HCT116 (cell line): Measurements from ENCODE around the gene NEK11. TPM values are rescaled to one million over a fixed set of nuclear protein-coding genes. Genes with fewer than 3 reads are reported as not detected.

Experiments used
- ATAC-seq: fragments of 200-7000 bp; cut with Tn5 transposase; 2 replicates; pipeline ENCODE4 v1.9.1; 2020; ENCODE audit warnings: mild to moderate bottlenecking, moderate library complexity
- Bru-seq: library from RNA; stranded (reverse); fragments of 400-500 nt; gene quantifications from one replicate; lab custom pipeline; 2021; lab: Mats Ljungman, UMichigan
- BruChase-seq, 2 experiments: library from RNA; stranded (reverse); fragments of 400-500 nt; gene quantifications; one replicate each; lab custom pipeline; 2021; lab: Mats Ljungman, UMichigan
- BruUV-seq: library from RNA; stranded (reverse); fragments of 400-500 nt; replicated peaks from 2 replicates; lab custom pipeline; 2021; lab: Mats Ljungman, UMichigan
- CTCF ChIA-PET: fragments of 300-600 bp; sonication (Branson Sonifier 250); formaldehyde crosslinking; loops from one replicate; lab custom pipeline; 2021; ENCODE audit warnings: antibody characterized with exemption; lab: Charles Lee
- POLR2A ChIA-PET: fragments of 300-600, 350-600 bp; sonication (Branson Sonifier 250); formaldehyde crosslinking; loops from one replicate; lab custom pipeline; 2021; ENCODE audit warnings: antibody characterized with exemption; lab: Charles Lee
- RAD21 ChIA-PET, 2 experiments: fragments of 300-600 bp; sonication (Branson Sonifier 250); formaldehyde crosslinking; loops; one replicate each; lab custom pipeline; 2023; ENCODE audit warnings: low total read pairs in 2 of 2; ENCODE audit not compliant: uncharacterized antibody in 2 of 2, unreplicated experiment in 2 of 2, low non-redundant PET in 1 of 2; lab: Charles Lee
- DNase-seq: peaks from one replicate; pipeline ENCODE4 v3.0.0-alpha.2; 2010; ENCODE audit warnings: low read depth, low spot score
- H2AFZ ChIP-seq: fragments of 200-600 bp; shearing (Covaris generic), sonication (generic); 2 replicates; pipeline ENCODE4 v1.6.1; 2017; ENCODE audit warnings: low read depth, mixed run types, mixed read lengths, antibody characterized with exemption, low read length; ENCODE audit not compliant: poor library complexity, severe bottlenecking
- H3K27ac ChIP-seq: 2 replicates; pipeline ENCODE4 v1.5.1; 2012; ENCODE audit warnings: low read depth, low read length
- H3K27me3 ChIP-seq: fragments of 200-600 bp; sonication (generic); 2 replicates; pipeline ENCODE4 v1.6.1; 2016; ENCODE audit warnings: mixed run types, low read length, mixed read lengths; ENCODE audit not compliant: insufficient read depth
- H3K36me3 ChIP-seq, 2 experiments: fragments of 200-500 bp in 1 of 2; fragments of 200-600 bp in 1 of 2; sonication (Bioruptor generic) in 1 of 2; sonication (generic) in 1 of 2; 2 replicates each; pipeline versions ENCODE4 v1.5.1 to v1.6.1; 2014 to 2016; ENCODE audit warnings: low read length in 2 of 2, inconsistent platforms in 1 of 2, mixed read lengths in 1 of 2, mixed run types in 1 of 2; ENCODE audit not compliant: insufficient read depth in 2 of 2, control insufficient read depth in 1 of 2
- H3K4me1 ChIP-seq, 2 experiments: fragments of 200-600 bp in 1 of 2; sonication (generic) in 1 of 2; 2 replicates each; pipeline versions ENCODE4 v1.5.1 to v1.6.1; 2012 to 2017; ENCODE audit warnings: low read length in 2 of 2, inconsistent platforms in 1 of 2, mild to moderate bottlenecking in 1 of 2, mixed read lengths in 1 of 2, mixed run types in 1 of 2, moderate library complexity in 1 of 2; ENCODE audit not compliant: insufficient read depth in 2 of 2, control insufficient read depth in 1 of 2
- H3K4me2 ChIP-seq: fragments of 200-600 bp; sonication (generic); 2 replicates; pipeline ENCODE4 v1.6.1; 2017; ENCODE audit warnings: mixed run types, low read length, mixed read lengths
- H3K4me3 ChIP-seq, 2 experiments: fragments of 200-600 bp in 1 of 2; sonication (generic) in 1 of 2; replicated peaks in 1 of 2; 2 replicates each; pipeline ENCODE4 v1.5.1; 2011 to 2016; ENCODE audit warnings: low read length in 2 of 2, control low read depth in 1 of 2, low read depth in 1 of 2, mild to moderate bottlenecking in 1 of 2, mixed read lengths in 1 of 2, mixed run types in 1 of 2
- H3K79me2 ChIP-seq: fragments of 200-600 bp; sonication (generic); 2 replicates; pipeline ENCODE4 v1.6.1; 2017; ENCODE audit warnings: mild to moderate bottlenecking, mixed run types, low read length, moderate library complexity, mixed read lengths; ENCODE audit not compliant: insufficient read depth
- H3K9ac ChIP-seq: fragments of 200-600 bp; sonication (generic); 2 replicates; pipeline ENCODE4 v1.6.1; 2016; ENCODE audit warnings: low read length, mixed read lengths
- H3K9me2 ChIP-seq: fragments of 200-600 bp; sonication (generic), shearing (Covaris generic); 2 replicates; pipeline ENCODE4 v1.6.1; 2017; ENCODE audit warnings: mixed run types, mild to moderate bottlenecking, moderate library complexity; ENCODE audit not compliant: insufficient read depth
- H3K9me3 ChIP-seq, 2 experiments: fragments of 200-500 bp in 1 of 2; fragments of 200-600 bp in 1 of 2; sonication (Bioruptor generic) in 1 of 2; sonication (generic) in 1 of 2; 2 replicates each; pipeline ENCODE4 v1.6.1; 2014 to 2017; ENCODE audit warnings: low read length in 2 of 2, mixed read lengths in 2 of 2, inconsistent platforms in 1 of 2, low read depth in 1 of 2, mild to moderate bottlenecking in 1 of 2, mixed run types in 1 of 2, moderate library complexity in 1 of 2; ENCODE audit not compliant: control insufficient read depth in 1 of 2, insufficient read depth in 1 of 2
- H4K20me1 ChIP-seq: fragments of 200-600 bp; sonication (generic), shearing (Covaris generic); 2 replicates; pipeline ENCODE4 v1.6.1; 2017; ENCODE audit warnings: mixed run types, mild to moderate bottlenecking, moderate library complexity; ENCODE audit not compliant: insufficient read depth
- CBX3 ChIP-seq: IDR thresholded peaks from 2 replicates; pipeline ENCODE4 v1.6.1; 2012; ENCODE audit warnings: low read depth
- CEBPB ChIP-seq: IDR thresholded peaks from 2 replicates; pipeline ENCODE4 v1.6.1; 2012; ENCODE audit warnings: low read depth
- EGR1 ChIP-seq: IDR thresholded peaks from 2 replicates; pipeline ENCODE4 v1.6.1; 2012; ENCODE audit warnings: low read depth
- ELF1 ChIP-seq: IDR thresholded peaks from 2 replicates; pipeline ENCODE4 v1.6.1; 2012; ENCODE audit warnings: low read depth, borderline replicate concordance
- EZH2 ChIP-seq: fragments of 200-600 bp; sonication (generic); IDR thresholded peaks from 2 replicates; pipeline ENCODE4 v1.6.1; 2017; ENCODE audit warnings: antibody characterized with exemption, mixed run types
- EZH2phosphoT487 ChIP-seq: fragments of 200-600 bp; IDR thresholded peaks from 2 replicates; pipeline ENCODE4 v1.6.1; 2018; ENCODE audit warnings: antibody characterized with exemption, borderline replicate concordance
- POLR2A ChIP-seq: IDR thresholded peaks from 2 replicates; pipeline ENCODE4 v1.7.0; 2011; ENCODE audit warnings: borderline replicate concordance; ENCODE audit not compliant: insufficient read depth, insufficient read length; ENCODE audit errors: extremely low read depth
- POLR2AphosphoS5 ChIP-seq: IDR thresholded peaks from 2 replicates; pipeline ENCODE4 v1.6.1; 2011; ENCODE audit warnings: mild to moderate bottlenecking, low read depth, low read length, moderate library complexity
- SP1 ChIP-seq: IDR thresholded peaks from 2 replicates; pipeline ENCODE4 v1.6.1; 2012; ENCODE audit warnings: low read depth
- SRF ChIP-seq: IDR thresholded peaks from 2 replicates; pipeline ENCODE4 v1.6.1; 2012; ENCODE audit warnings: low read depth
- ZFX ChIP-seq: fragments of 450-650 bp; IDR thresholded peaks from 2 replicates; pipeline ENCODE4 v1.6.1; 2017
- intact Hi-C: fragments of 100-400 bp; cut with micrococcal nuclease; formaldehyde crosslinking; loops from 2 replicates; pipeline ENCODE4 v1.10.0; 2022
- long read RNA-seq: library from polyadenylated mRNA; unstranded; transcript quantifications from one replicate; pipeline ENCODE4 v2.0.0, GENCODE V29; 2021; ENCODE audit not compliant: unreplicated experiment
- polyA plus RNA-seq: library from polyadenylated mRNA; unstranded; fragments of >200 nt; gene quantifications from 2 replicates; pipeline ENCODE4 v1.2.1, GENCODE V29; 2012; ENCODE audit warnings: missing spikeins
- total RNA-seq: library from RNA; stranded (reverse); gene quantifications from one replicate; pipeline ENCODE4 v1.2.1, GENCODE V29; 2021; ENCODE audit not compliant: unreplicated experiment
- TF ChIP-seq, protein P1 (sequence below): IDR thresholded peaks from 2 replicates; pipeline ENCODE4 v1.6.1; 2012
- TF ChIP-seq, protein P2 (sequence below): IDR thresholded peaks from 2 replicates; pipeline ENCODE4 v1.6.1; 2011; ENCODE audit warnings: mild to moderate bottlenecking, low read length, moderate library complexity; ENCODE audit not compliant: insufficient replicate concordance; ENCODE audit errors: extremely low read depth

NEK11 gene, protein sequence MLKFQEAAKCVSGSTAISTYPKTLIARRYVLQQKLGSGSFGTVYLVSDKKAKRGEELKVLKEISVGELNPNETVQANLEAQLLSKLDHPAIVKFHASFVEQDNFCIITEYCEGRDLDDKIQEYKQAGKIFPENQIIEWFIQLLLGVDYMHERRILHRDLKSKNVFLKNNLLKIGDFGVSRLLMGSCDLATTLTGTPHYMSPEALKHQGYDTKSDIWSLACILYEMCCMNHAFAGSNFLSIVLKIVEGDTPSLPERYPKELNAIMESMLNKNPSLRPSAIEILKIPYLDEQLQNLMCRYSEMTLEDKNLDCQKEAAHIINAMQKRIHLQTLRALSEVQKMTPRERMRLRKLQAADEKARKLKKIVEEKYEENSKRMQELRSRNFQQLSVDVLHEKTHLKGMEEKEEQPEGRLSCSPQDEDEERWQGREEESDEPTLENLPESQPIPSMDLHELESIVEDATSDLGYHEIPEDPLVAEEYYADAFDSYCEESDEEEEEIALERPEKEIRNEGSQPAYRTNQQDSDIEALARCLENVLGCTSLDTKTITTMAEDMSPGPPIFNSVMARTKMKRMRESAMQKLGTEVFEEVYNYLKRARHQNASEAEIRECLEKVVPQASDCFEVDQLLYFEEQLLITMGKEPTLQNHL
- 3.1 TPM for total RNA-seq
- polyA plus RNA-seq, result 0.47 TPM in 2 replicates
- percentile 39 among the genes with signal in this experiment for Bru-seq, nascent RNA
- BruChase-seq, experiment 1, labeled RNA remaining after a 6-hour chase, result percentile 42 among the genes with signal in this experiment
- BruChase-seq, experiment 2, labeled RNA remaining after a 2-hour chase, result percentile 42 among the genes with signal in this experiment
- long read RNA-seq, partial matches to known transcripts, result 0 of 1 reads
- long read RNA-seq, other reads (novel, unspliced or antisense), result 0 of 1 reads

DNA sequence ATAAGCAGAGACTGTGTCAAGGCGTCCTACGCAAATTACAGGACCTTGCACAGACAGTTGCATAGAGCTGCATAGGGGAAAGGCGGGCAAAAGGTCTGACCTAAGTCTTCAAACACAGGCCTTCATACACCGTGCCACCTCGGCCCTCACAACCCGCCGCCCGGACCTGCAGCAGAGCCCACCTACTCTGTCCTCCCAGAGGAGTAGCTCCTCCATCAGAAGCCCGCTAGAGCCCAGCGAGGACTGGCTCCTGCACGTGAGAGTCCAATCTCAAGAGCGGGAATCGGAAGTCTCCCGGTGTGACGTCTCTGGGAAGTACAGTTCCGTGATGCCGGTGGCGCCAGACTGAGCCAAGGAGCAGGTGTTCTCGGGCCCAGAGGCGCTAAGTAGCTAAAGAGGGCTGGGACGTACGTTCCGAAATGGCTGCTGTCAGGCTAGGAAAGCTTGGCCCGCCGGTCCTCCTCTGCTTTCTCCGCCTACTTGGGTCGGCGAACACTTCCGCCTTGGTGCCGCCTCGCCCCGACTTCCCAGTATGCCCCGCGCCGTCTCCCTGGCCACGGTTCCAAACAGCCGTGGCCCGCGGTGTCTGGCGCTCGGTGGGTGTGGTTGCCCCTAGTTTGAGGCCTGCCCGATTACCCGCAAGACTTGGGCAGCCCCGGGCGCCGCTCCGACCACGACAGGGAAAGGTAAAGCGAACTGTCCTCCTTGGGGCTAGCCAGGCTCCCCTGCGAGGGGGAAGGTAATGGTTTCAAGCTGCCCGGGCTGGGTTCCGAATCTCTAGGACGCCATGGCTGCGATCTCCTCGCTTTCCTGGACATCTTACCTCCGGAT is at the start of gene NEK11, which contains the start of gene ASTE1:
Gene NEK11, plus strand, starts transcription at position 557 of the 831 bp plus-strand sequence. CDS start 2,832 bp downstream, outside the sequence.
Gene ASTE1, minus strand, starts transcription at position 505 of the 831 bp plus-strand sequence. CDS start 1,519 bp downstream, outside the sequence.
- intact Hi-C loops, result loop anchor here (5.0 to 10.0 kb wide), 2 partner anchors 476 to 1368 kb away; partner anchors contain the start of gene MRPL3

More for the DNA sequence above, at the start of gene NEK11, which contains the start of gene ASTE1:
- Histone ChIP-seq H3K9me2 (no peaks in the 10 kb centered on the region), H3K4me2 (peak within 1 kb of the TSS; percentile 92), H3K27ac (peak within 1 kb of the TSS; percentile 64), H4K20me1 (no peaks in the 10 kb centered on the region), H2AFZ (peak within 1 kb of the TSS; percentile 72), H3K4me3 (peak within 1 kb of the TSS; percentile 59 to 64), H3K9me3 (no peaks in the 10 kb centered on the region), H3K27me3 (no peaks in the 10 kb centered on the region), H3K4me1 (peaks cover 11 to 16% of the 10 kb centered on the region in 2 experiments; a peak in 3 of 4 replicates), H3K9ac (peak within 1 kb of the TSS; percentile 72), H3K79me2 (no peaks in the 10 kb centered on the region), H3K36me3 (no peaks in the 10 kb centered on the region)
- DNase-seq (peak; percentile 49), ATAC-seq (peak; percentile 95)
- ChIA-PET CTCF (no interaction called here), RAD21 (no interaction called here), POLR2A (no interaction called here)
- TF ChIP-seq ELF1 (peak; percentile 98), ZFX (peak; percentile 47; the same call in 1 of the 2 replicates), CBX3 (peak; percentile 57; the same call in 1 of the 2 replicates), EGR1 (no peak), CEBPB (no peak), POLR2A (peak; percentile 36), EZH2phosphoT487 (no peak), SRF (no peak), POLR2AphosphoS5 (peak; percentile 84), SP1 (no peak), EZH2 (no peak)
- TF ChIP-seq, protein P1, sequence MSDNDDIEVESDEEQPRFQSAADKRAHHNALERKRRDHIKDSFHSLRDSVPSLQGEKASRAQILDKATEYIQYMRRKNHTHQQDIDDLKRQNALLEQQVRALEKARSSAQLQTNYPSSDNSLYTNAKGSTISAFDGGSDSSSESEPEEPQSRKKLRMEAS, result peak; percentile 94
- TF ChIP-seq, protein P2, sequence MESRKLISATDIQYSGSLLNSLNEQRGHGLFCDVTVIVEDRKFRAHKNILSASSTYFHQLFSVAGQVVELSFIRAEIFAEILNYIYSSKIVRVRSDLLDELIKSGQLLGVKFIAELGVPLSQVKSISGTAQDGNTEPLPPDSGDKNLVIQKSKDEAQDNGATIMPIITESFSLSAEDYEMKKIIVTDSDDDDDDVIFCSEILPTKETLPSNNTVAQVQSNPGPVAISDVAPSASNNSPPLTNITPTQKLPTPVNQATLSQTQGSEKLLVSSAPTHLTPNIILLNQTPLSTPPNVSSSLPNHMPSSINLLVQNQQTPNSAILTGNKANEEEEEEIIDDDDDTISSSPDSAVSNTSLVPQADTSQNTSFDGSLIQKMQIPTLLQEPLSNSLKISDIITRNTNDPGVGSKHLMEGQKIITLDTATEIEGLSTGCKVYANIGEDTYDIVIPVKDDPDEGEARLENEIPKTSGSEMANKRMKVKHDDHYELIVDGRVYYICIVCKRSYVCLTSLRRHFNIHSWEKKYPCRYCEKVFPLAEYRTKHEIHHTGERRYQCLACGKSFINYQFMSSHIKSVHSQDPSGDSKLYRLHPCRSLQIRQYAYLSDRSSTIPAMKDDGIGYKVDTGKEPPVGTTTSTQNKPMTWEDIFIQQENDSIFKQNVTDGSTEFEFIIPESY, result peak; percentile 21
- TSS peak; percentile 70 for BruUV-seq
